Activated CD8-positive, alpha-beta memory T cell treated with anti-CD3 and anti-CD28 coated beads, Interleukin-2, amount 10 ng/mL, durations not matched to agents 7 days and 5 days (primary cell): ENCODE results near the gene SERTAD1. TPM values are rescaled to one million over a fixed set of nuclear protein-coding genes. Genes with fewer than 3 reads are reported as not detected.

Experiments used
- ATAC-seq: fragments of 150-1000 bp; cut with Tn5 transposase; one replicate; pipeline ENCODE4 v1.10.0; 2021; ENCODE audit warnings: moderate library complexity
- CTCF ChIA-PET: fragments of 350-600 bp; sonication (Branson Sonifier 250); formaldehyde crosslinking; loops from one replicate; lab custom pipeline; 2021; ENCODE audit warnings: antibody characterized with exemption; lab: Charles Lee
- DNase-seq: peaks from one replicate; pipeline ENCODE4 v3.0.0-alpha.2; 2020
- H3K27ac Mint-ChIP-seq: one replicate; pipeline ENCODE4 v1.8.0; 2021; ENCODE audit warnings: mild to moderate bottlenecking, mixed read lengths
- H3K27me3 Mint-ChIP-seq: one replicate; pipeline ENCODE4 v1.8.0; 2021; ENCODE audit warnings: mixed read lengths
- H3K36me3 Mint-ChIP-seq: one replicate; pipeline ENCODE4 v1.8.0; 2021; ENCODE audit warnings: mild to moderate bottlenecking, mixed read lengths
- H3K4me1 Mint-ChIP-seq: one replicate; pipeline ENCODE4 v1.8.0; 2021; ENCODE audit warnings: mixed read lengths
- H3K4me3 Mint-ChIP-seq: one replicate; pipeline ENCODE4 v1.8.0; 2021; ENCODE audit warnings: mild to moderate bottlenecking, moderate library complexity, mixed read lengths
- H3K9me3 Mint-ChIP-seq: one replicate; pipeline ENCODE4 v1.8.0; 2022; ENCODE audit warnings: low read depth, mixed read lengths
- total RNA-seq, 2 experiments: library from RNA; stranded (reverse); gene quantifications; one replicate each; pipeline ENCODE4 v1.2.3, GENCODE V29; 2021

The SERTAD1 gene
- total RNA-seq, 2 experiments from 2014 or later = 9.4 to 9.6 TPM

DNA sequence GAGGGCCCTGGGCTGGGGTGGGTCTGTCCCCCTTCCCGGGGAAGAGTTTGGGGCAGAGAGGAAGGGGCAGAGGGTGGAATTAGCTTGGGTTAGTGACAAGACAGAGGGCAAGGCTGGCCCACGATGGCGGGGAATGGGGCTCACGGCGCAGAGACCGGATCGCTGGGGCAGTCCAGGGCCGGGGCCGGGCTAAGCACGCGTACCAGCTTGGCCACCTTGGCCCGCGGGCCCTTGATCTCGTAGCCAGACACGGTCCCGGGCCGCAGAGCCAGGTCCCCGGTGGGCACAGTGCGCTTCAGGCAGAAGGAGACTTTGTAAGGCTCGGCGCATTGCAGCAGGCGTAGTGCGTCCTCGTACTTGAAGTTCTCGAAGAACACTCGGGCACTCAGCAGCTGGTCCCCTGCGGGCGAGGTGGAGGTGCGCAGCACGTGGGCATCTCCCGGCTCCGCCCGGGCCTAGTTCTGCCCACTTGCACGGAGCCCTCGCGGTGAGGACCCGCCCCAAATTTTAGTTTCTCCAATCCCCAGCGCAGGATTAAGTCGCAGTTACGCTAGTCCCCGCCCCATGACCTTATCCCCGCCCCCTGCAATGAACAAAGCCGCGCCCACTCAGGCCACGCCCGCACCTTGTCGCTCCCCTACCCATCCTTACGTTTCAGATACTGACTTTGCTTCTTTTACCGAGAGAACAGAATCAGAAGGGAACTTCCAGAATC, 27.2 kb downstream of the SERTAD1 start:
- Mint-ChIP-seq H3K27me3 (peaks cover 4% of the 10 kb centered on the region), H3K27ac (no peak overlapping the region), H3K9me3 (no peaks in the 10 kb centered on the region), H3K36me3 (no peaks in the 10 kb centered on the region), H3K4me3 (no peak overlapping the region), H3K4me1 (peaks cover 13% of the 10 kb centered on the region)
- CTCF ChIA-PET = interaction anchor here (1.3 to 2.1 kb wide), 2 partner anchors 22 to 93 kb away, joined by 5 read pairs; no protein-coding TSS in a partner anchor
- ATAC-seq = peak; percentile 59
- DNase-seq = peak; percentile 61

DNA sequence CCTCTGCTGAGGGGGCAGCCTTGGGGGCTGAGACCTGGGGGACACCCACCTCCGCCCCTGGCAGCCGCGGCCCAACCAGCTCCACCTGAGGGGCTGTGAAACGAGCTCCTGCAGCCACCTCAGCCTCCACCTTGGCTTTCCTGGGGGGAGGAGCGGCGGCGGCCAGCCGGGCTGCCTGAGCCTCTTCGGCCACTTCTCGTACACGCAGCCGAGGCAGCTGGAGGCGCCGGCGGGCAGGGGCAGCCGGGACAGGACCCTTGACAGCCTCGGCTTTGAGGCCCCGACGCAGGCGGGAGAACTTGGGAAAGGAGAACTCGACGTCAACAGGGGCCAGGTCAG, 28.3 kb downstream of the SERTAD1 start:
- no peak for ATAC-seq
- H3K36me3 Mint-ChIP-seq = no peaks in the 10 kb centered on the region

DNA sequence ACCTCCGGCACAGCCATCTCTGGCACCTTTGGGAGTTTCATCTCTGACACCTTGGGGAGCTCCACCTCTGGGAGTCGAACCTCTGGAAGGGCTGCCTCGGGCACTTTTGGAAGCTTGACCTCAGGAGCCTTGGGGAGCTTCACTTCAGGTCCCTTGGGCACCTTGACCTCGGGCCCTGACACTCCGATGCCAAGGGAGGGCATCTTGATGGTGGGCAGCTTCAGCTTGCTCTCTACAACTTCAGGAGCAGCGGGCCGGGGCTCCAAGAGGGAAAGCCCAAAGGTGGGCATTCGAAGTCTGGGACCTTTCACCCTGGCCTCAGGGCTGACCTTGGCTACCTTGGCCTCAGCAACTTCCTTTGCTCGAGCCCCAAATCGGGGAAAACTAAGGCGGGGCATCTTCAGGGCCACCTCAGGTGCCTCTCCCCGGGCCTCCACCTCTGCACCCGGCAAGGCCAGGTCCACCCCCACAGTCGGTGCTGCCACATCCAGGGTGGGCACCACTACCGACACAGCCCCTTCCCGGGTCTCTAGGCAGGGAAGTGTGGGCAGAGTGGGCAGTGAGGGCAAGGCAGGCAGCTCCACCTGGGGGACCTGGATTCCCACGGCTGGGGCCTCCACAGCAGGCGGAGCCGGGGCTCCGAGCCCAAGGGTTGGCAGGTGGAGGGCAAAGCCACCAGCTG, 28.8 kb downstream of the SERTAD1 start:
- ATAC-seq (no peak), DNase-seq (no peak)
- Mint-ChIP-seq H3K9me3 (no peaks in the 10 kb centered on the region), H3K27ac (no peak overlapping the region), H3K4me1 (peaks cover 8% of the 10 kb centered on the region), H3K27me3 (peaks cover 4% of the 10 kb centered on the region), H3K4me3 (no peak overlapping the region), H3K36me3 (no peaks in the 10 kb centered on the region)
- CTCF ChIA-PET = interaction anchor here (1.8 kb wide), 1 partner anchor 17 kb away, joined by 5 read pairs; no protein-coding TSS in a partner anchor

More for the DNA sequence above, 28.3 kb downstream of the SERTAD1 start:
- Mint-ChIP-seq H3K4me3 (no peak overlapping the region), H3K27ac (no peak overlapping the region), H3K4me1 (peaks cover 8% of the 10 kb centered on the region), H3K9me3 (no peaks in the 10 kb centered on the region), H3K27me3 (peaks cover 4% of the 10 kb centered on the region)
- CTCF ChIA-PET = interaction anchor here (1.8 kb wide), 1 partner anchor 17 kb away, joined by 5 read pairs; no protein-coding TSS in a partner anchor
- no peak for DNase-seq

DNA sequence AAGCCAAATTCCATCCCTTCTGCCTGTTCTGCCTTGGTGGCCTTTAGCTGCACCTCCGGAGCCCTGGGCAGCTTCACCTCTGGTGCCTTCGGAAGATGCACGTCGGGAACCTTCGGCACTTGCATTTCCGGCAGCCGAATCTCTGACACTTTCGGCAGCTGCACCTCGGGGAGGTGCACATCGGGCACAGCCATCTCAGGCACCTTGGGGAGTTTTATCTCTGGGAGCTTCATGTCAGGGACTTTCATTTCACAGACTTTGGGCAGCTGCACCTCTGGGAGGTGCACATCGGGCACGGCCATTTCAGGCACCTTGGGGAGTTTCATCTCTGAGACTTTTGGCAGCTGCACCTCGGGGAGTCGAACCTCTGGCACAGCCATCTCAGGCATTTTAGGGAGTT, 29.8 kb downstream of the SERTAD1 start:
- CTCF ChIA-PET = interaction anchor here (0.6 to 1.8 kb wide), 2 partner anchors 10 to 16 kb away, joined by 3 to 5 read pairs; no protein-coding TSS in a partner anchor
- Mint-ChIP-seq H3K27me3 (peaks cover 4% of the 10 kb centered on the region), H3K4me3 (no peak overlapping the region), H3K36me3 (no peaks in the 10 kb centered on the region), H3K9me3 (no peaks in the 10 kb centered on the region), H3K4me1 (peaks cover 8% of the 10 kb centered on the region), H3K27ac (no peak overlapping the region)
- ATAC-seq (no peak), DNase-seq (no peak)

DNA sequence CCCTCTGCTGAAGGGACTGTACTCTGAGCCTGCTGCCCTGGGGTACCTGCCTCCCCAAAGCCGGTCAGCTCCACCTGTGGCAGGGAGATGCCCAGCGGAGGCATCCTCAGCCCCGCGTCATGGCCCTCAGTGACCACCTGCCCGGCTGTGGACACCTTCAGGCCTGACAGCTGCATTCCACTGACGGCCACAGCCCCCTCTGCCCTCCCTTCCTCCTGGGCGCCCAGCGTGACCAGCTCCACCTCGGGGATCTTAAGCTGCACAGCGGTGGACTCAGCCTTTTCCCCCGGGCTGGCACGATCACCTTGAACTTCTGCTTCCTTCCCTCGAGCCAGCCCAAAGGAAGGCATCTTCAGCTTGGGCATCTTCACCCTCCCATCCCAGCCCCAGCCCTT, 31.0 kb downstream of the SERTAD1 start:
- ATAC-seq = no peak
- H3K27ac Mint-ChIP-seq = no peak overlapping the region
- peaks cover 4% of the 10 kb centered on the region for H3K27me3 Mint-ChIP-seq
- H3K4me1 Mint-ChIP-seq = peaks cover 8% of the 10 kb centered on the region
- no peak overlapping the region for H3K4me3 Mint-ChIP-seq
- H3K36me3 Mint-ChIP-seq = no peaks in the 10 kb centered on the region
- CTCF ChIA-PET = no interaction called here
- DNase-seq = no peak
- H3K9me3 Mint-ChIP-seq = no peaks in the 10 kb centered on the region

DNA sequence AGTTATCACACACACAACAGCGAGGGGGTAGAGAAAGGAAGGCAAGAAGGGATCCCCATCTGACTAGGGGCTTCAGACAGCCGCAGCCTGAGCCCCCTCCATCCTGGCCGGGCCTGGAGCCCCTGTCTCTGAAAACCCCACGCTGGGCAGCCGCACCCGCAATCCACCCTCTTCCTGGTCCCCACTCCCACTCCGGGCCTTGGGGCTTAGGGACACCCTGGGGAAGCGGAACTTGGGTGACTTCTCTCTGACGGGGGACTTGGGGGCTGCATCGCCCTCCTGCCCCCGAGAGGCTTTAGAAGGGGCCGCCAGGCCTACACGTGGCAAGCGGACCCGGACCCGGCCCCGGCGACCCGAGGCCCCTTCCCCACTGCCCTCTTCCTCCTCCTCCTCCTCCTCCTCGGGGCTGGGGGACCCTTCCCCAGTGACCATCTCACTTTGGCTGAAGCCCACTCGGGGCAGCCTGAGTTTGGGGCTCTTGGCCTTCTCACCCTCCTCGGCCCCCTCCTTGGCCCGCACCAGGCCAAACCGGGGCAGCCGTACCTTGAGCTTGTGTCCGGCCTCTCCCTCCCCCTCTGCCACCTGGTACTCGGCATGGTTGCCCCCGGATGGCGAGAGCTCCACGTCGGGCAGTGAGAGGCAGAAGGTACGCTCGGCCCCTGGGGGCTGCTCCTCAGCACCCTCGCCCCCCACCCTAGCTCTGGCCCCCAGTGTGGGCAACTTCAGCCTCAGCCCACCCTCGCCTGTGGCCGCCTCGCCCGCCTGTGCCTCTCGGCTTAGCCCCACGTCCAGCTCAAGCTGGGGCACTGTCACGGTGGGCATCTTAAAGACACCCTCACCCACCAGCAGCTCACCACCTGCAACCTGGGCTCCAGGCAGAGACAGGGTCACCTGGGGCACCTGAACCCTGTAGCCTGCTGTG, 31.6 kb downstream of the SERTAD1 start:
- Mint-ChIP-seq H3K4me3 (no peak overlapping the region), H3K27ac (no peak overlapping the region), H3K27me3 (peaks cover 2% of the 10 kb centered on the region), H3K36me3 (no peaks in the 10 kb centered on the region), H3K4me1 (peaks cover 4% of the 10 kb centered on the region), H3K9me3 (no peaks in the 10 kb centered on the region)
- CTCF ChIA-PET = no interaction called here
- no peak for DNase-seq
- no peak for ATAC-seq

DNA sequence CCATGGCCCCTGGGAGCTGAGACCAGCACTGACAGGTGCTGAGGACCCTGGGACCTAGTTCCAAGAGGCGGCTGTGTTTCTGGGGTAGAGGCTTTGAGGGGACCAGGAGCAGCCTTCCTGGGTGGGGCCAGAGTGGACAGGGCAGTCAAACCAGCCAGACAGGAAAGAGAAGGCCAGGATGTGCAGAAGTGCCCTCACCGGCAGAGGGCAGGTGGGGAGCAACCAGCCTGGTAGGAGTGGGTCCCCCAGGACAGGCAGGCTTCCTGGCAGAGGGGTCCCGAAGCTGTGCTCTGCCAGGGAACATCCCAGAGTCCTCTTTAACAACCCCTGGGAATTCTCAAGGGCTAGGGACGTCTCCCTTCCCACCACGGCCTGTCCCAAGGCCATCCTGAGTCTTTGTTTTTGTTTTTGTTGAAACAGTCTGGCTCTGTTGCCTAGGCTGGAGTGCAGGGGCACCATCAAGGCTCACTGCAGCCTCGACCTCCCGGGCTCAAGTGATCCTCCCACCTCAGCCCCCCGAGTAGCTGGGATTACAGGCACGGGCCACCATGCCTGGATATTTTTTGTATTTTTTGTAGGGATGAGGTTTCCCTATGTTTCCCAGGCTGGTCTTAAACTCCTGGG, 32.8 kb downstream of the SERTAD1 start:
- Mint-ChIP-seq H3K36me3 (no peaks in the 10 kb centered on the region), H3K9me3 (no peaks in the 10 kb centered on the region)
- ATAC-seq = peak; percentile 27

DNA sequence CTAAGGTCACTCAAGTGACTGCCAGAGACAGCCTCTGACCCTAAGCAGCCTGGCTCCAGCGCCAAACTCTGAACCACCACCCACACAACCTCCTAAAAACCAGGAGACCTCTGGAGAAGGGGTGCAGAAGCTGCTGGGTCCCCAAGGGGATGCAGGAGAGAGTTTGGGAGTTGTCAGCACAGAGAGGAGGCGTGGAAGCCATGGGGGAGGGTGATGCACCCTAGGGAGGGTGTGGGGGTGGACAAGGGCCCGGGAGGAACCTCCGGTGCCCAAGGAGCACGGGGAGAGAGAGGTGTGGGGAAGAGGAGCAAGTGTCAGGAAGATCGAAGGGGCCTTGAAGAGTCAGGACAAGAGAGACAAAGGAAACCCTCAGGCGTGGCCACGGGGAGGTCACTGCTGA, 33.7 kb downstream of the SERTAD1 start:
- CTCF ChIA-PET = no interaction called here
- Mint-ChIP-seq H3K27me3 (no peaks in the 10 kb centered on the region), H3K27ac (no peak overlapping the region), H3K4me1 (no peaks in the 10 kb centered on the region), H3K4me3 (no peak overlapping the region), H3K36me3 (no peaks in the 10 kb centered on the region), H3K9me3 (no peaks in the 10 kb centered on the region)
- DNase-seq (no peak), ATAC-seq (no peak)

More for the DNA sequence above, 32.8 kb downstream of the SERTAD1 start:
- Mint-ChIP-seq H3K27me3 (no peaks in the 10 kb centered on the region), H3K4me1 (no peaks in the 10 kb centered on the region), H3K27ac (no peak overlapping the region), H3K4me3 (no peak overlapping the region)
- no peak for DNase-seq
- CTCF ChIA-PET = no interaction called here

DNA sequence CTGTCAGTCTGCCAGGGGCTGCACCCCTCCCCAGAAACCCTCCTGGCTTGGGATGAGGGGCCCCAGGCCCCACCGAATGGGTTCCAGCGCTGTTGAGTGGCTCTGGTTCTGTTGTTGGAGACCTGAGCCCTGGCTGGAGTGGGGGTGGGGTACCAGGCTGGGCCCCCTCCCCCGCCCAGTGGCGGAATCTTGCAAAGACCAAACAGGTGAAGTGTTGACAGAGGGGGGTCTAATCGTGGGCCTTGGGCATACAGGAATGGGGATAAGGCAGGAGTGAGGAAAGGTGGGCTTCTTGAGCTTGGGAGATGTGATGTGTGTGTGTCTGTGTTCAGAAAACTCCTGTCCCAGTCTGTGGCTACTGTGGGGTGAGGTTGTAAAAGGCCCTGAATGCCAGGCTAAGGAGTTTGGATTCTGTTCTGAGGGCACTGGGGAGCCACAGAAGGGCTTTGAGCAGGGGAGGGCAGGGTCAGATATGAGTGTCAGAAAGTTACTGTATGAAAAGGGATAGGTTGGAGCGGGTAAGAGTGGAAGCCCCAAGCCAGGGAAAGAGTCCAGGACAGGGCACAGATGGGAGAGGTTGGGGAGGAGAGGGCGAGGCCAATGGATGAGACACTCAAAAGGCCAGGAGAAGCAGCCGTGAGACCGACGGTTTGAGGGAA, 35.6 kb downstream of the SERTAD1 start, which contains the start of gene HIPK4:
Gene HIPK4, minus strand, starts transcription at position 98 of the 659 bp plus-strand sequence. CDS start 279 bp downstream, outside the sequence.
- no peaks in the 10 kb centered on the region for H3K36me3 Mint-ChIP-seq
- H3K27me3 Mint-ChIP-seq = peaks cover 2% of the 10 kb centered on the region
- no peak within 1 kb of the TSS for H3K27ac Mint-ChIP-seq
- DNase-seq (no peak), ATAC-seq (no peak)
- H3K9me3 Mint-ChIP-seq = no peaks in the 10 kb centered on the region
- no peak within 1 kb of the TSS for H3K4me3 Mint-ChIP-seq
- CTCF ChIA-PET = no interaction called here
- peaks cover 2% of the 10 kb centered on the region for H3K4me1 Mint-ChIP-seq

DNA sequence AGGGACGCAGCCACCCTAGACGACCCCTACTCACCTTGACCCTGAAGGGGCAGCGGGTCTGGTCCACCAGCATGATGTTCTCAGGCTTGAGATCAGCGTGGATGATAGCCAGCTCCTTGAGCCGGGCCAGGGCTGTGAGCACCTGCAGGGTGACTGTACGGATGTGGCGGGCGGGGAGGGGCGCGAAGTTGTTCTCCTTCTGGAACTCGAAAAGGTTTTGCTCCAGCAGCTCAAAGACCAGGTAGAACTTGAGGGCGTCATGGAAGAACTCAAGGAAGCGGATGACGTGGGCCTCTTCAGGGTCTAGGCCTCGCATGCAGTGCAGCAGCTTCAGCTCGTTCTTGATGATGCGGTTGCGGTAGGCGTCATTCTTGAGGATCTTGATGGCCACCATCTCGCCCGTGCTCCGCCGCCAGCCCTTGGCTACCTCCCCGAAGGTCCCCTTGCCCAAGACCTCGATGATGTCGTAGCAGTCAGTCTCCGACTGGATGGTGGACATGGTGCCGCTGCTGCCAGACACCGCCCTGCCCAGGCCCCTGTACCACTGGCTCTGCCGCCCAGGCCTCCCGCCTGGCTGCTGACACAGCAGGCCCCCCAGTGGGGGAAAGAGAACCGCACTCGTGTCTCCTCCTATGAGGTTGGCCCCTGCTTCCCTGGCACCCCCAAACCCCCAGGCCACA, 36.2 kb downstream of the SERTAD1 start:
- Mint-ChIP-seq H3K4me1 (peaks cover 7% of the 10 kb centered on the region), H3K4me3 (no peak overlapping the region), H3K27ac (no peak overlapping the region), H3K9me3 (no peaks in the 10 kb centered on the region), H3K36me3 (no peaks in the 10 kb centered on the region), H3K27me3 (peaks cover 3% of the 10 kb centered on the region)
- no peak for DNase-seq
- CTCF ChIA-PET = interaction anchor here (0.6 kb wide), 1 partner anchor 224 kb away, joined by 3 read pairs; no protein-coding TSS in a partner anchor
- ATAC-seq = no peak

DNA sequence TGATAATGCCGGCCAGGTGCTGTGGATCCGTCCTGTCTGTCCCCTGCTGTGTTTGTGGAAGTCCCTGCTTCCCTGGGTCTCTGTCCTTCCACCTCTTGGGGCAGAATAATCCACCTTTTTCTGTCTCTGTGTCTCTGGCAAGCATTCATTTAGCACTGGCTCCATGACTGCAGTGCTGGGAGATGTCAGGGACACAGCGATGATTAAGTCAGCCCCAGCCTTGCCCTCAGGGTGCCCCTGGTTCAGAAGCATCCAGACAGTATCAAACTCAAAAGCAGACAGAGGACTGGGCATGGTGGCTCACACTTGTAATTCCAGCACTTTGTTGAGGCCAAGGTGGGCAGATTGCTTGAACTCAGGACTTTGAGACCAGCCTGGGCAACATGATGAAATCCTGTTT, 37.3 kb downstream of the SERTAD1 start:
- Mint-ChIP-seq H3K27me3 (peaks cover 3% of the 10 kb centered on the region), H3K9me3 (no peaks in the 10 kb centered on the region), H3K4me3 (no peak overlapping the region), H3K36me3 (no peaks in the 10 kb centered on the region), H3K27ac (no peak overlapping the region), H3K4me1 (peaks cover 7% of the 10 kb centered on the region)
- ATAC-seq (no peak), DNase-seq (no peak)
- CTCF ChIA-PET = no interaction called here

DNA sequence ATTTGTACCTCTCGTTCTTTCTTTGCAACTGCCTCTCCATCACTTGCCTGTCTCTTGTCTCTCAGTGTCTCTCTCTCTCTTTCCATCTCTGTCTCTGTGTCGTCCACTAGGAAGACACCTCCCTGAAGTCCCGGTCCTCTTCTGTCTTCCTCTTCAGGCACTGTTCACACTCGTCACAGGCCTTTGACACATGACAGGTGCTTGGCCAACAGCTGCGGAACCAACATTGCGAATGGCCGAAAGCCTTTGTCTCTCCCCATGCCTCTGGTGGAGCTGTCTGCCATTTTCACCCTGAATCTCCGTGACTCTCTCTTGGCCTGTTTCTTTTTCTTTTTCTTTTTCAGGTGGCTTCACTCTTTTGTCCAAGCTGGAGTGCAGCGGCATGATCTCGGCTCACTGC, 38.6 kb downstream of the SERTAD1 start:
- ATAC-seq = no peak
- CTCF ChIA-PET = no interaction called here
- Mint-ChIP-seq H3K4me3 (no peak overlapping the region), H3K9me3 (no peaks in the 10 kb centered on the region), H3K27me3 (peaks cover 3% of the 10 kb centered on the region), H3K27ac (no peak overlapping the region), H3K4me1 (peaks cover 7% of the 10 kb centered on the region), H3K36me3 (no peaks in the 10 kb centered on the region)
- DNase-seq = no peak
